A549 (cell line): ENCODE results near the gene PARVB.

Experiments used
- CEBPB ChIP-seq, 2 experiments: fragments of >200 bp in 1 of 2; sonication (Bioruptor Twin) in 1 of 2; formaldehyde crosslinking in 1 of 2; IDR thresholded peaks; 2 replicates each; pipeline ENCODE4 v1.6.1; 2012 to 2016
- JUN ChIP-seq, 2 experiments: fragments of >200 bp; sonication (Bioruptor Twin); formaldehyde crosslinking; IDR thresholded peaks; 2 replicates in 1 of 2; 3 replicates in 1 of 2; pipeline ENCODE4 v1.6.1; 2016 to 2017
- JUNB ChIP-seq: fragments of >200 bp; sonication (Bioruptor Twin); formaldehyde crosslinking; IDR thresholded peaks from 2 replicates; pipeline ENCODE4 v1.6.1; 2016
- KDM1A ChIP-seq: fragments of 200-600 bp; sonication (generic); IDR thresholded peaks from 2 replicates; pipeline ENCODE4 v1.6.1; 2016; ENCODE audit warnings: low read depth, mild to moderate bottlenecking
- NFE2L2 ChIP-seq: fragments of 150-350 bp; conservative IDR thresholded peaks from 2 replicates; pipeline ENCODE4 v1.6.1; 2014; ENCODE audit warnings: low read length
- POLR2A ChIP-seq: IDR thresholded peaks from 2 replicates; pipeline ENCODE4 v1.6.1; 2012; ENCODE audit warnings: mild to moderate bottlenecking, low read length
- POLR2AphosphoS2 ChIP-seq: conservative IDR thresholded peaks from 2 replicates; pipeline ENCODE4 v1.6.1; 2012; ENCODE audit warnings: low read length, improper control_type of control experiment, inconsistent platforms
- RAD21 ChIP-seq, 2 experiments: fragments of >200 bp in 1 of 2; sonication (Bioruptor Twin) in 1 of 2; formaldehyde crosslinking in 1 of 2; IDR thresholded peaks in 1 of 2; conservative IDR thresholded peaks in 1 of 2; 2 replicates in 1 of 2; 3 replicates in 1 of 2; pipeline ENCODE4 v1.6.1; 2012 to 2018; ENCODE audit warnings: inconsistent platforms in 1 of 2
- ZNF302 ChIP-seq: fragments of 250-450 bp; sonication (Bioruptor Pico); IDR thresholded peaks from 2 replicates; pipeline ENCODE4 v1.9.0; 2021; ENCODE audit warnings: inconsistent platforms, mild to moderate bottlenecking, moderate library complexity
- TF ChIP-seq, protein P1 (sequence below): IDR thresholded peaks from 2 replicates; pipeline ENCODE4 v1.6.1; 2012
- TF ChIP-seq, protein P2 (sequence below): fragments of >200 bp; sonication (Bioruptor Twin); formaldehyde crosslinking; IDR thresholded peaks from 3 replicates; pipeline ENCODE4 v1.5.1; 2016
- TF ChIP-seq, protein P3 (sequence below): fragments of 200-600 bp; sonication (generic); IDR thresholded peaks from 2 replicates; pipeline ENCODE4 v1.6.1; 2016; ENCODE audit warnings: antibody characterized with exemption, mild to moderate bottlenecking, moderate library complexity

DNA sequence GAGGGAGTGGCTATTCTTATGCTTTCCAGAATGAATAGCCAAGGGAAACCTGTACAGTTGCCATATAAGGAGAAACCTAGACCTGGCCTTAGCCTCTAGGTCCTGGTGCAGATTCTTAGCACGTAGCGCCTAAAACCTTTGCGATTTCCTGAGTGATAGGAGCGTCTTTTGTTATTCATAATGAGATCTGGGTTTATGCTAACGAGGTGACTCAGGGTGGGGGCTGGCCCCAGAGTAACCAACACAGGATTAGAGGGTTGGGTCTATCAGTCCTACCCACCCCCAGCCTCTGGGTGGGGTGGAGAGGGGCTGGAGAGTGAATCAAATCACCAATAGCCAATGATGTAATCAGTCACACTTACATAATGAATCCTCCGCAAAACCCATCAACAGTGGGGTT, 83.2 kb downstream of the PARVB start:
- TF ChIP-seq, protein P1, sequence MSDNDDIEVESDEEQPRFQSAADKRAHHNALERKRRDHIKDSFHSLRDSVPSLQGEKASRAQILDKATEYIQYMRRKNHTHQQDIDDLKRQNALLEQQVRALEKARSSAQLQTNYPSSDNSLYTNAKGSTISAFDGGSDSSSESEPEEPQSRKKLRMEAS, result no peak
- TF ChIP-seq CEBPB (IDR thresholded peaks at IDR 0.05) (no peak), POLR2AphosphoS2 (no peak), POLR2A (no peak), NFE2L2 (no peak), JUNB (no peak), KDM1A (no peak), ZNF302 (no peak), RAD21 (conservative IDR thresholded peaks at IDR 0.05 in 1 of 2, IDR thresholded peaks at IDR 0.05 in 1 of 2) (no peak), JUN (IDR thresholded peaks at IDR 0.05) (no peak)
- TF ChIP-seq, protein P2, sequence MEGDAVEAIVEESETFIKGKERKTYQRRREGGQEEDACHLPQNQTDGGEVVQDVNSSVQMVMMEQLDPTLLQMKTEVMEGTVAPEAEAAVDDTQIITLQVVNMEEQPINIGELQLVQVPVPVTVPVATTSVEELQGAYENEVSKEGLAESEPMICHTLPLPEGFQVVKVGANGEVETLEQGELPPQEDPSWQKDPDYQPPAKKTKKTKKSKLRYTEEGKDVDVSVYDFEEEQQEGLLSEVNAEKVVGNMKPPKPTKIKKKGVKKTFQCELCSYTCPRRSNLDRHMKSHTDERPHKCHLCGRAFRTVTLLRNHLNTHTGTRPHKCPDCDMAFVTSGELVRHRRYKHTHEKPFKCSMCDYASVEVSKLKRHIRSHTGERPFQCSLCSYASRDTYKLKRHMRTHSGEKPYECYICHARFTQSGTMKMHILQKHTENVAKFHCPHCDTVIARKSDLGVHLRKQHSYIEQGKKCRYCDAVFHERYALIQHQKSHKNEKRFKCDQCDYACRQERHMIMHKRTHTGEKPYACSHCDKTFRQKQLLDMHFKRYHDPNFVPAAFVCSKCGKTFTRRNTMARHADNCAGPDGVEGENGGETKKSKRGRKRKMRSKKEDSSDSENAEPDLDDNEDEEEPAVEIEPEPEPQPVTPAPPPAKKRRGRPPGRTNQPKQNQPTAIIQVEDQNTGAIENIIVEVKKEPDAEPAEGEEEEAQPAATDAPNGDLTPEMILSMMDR, result no peak
- TF ChIP-seq, protein P3, sequence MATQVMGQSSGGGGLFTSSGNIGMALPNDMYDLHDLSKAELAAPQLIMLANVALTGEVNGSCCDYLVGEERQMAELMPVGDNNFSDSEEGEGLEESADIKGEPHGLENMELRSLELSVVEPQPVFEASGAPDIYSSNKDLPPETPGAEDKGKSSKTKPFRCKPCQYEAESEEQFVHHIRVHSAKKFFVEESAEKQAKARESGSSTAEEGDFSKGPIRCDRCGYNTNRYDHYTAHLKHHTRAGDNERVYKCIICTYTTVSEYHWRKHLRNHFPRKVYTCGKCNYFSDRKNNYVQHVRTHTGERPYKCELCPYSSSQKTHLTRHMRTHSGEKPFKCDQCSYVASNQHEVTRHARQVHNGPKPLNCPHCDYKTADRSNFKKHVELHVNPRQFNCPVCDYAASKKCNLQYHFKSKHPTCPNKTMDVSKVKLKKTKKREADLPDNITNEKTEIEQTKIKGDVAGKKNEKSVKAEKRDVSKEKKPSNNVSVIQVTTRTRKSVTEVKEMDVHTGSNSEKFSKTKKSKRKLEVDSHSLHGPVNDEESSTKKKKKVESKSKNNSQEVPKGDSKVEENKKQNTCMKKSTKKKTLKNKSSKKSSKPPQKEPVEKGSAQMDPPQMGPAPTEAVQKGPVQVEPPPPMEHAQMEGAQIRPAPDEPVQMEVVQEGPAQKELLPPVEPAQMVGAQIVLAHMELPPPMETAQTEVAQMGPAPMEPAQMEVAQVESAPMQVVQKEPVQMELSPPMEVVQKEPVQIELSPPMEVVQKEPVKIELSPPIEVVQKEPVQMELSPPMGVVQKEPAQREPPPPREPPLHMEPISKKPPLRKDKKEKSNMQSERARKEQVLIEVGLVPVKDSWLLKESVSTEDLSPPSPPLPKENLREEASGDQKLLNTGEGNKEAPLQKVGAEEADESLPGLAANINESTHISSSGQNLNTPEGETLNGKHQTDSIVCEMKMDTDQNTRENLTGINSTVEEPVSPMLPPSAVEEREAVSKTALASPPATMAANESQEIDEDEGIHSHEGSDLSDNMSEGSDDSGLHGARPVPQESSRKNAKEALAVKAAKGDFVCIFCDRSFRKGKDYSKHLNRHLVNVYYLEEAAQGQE, result no peak
